Keratinocyte (primary cell): ENCODE measurements around the gene RNF13.

Experiments used
- EZH2 ChIP-seq: IDR thresholded peaks from one replicate; pipeline ENCODE4 v1.6.1; 2012; ENCODE audit warnings: inconsistent platforms, mild to moderate bottlenecking, low read length, moderate library complexity
- TF ChIP-seq, protein P1 (sequence below), 3 experiments: IDR thresholded peaks in 1 of 3; conservative IDR thresholded peaks in 1 of 3; optimal IDR thresholded peaks in 1 of 3; 2 replicates in 2 of 3; 3 replicates in 1 of 3; pipeline versions ENCODE3 to v1.5.1; 2011; ENCODE audit warnings: low read length in 3 of 3, mild to moderate bottlenecking in 3 of 3, moderate library complexity in 2 of 3, control low read depth in 1 of 3, inconsistent platforms in 1 of 3; ENCODE audit not compliant: insufficient read depth in 2 of 3; ENCODE audit errors: extremely low read depth in 1 of 3

DNA sequence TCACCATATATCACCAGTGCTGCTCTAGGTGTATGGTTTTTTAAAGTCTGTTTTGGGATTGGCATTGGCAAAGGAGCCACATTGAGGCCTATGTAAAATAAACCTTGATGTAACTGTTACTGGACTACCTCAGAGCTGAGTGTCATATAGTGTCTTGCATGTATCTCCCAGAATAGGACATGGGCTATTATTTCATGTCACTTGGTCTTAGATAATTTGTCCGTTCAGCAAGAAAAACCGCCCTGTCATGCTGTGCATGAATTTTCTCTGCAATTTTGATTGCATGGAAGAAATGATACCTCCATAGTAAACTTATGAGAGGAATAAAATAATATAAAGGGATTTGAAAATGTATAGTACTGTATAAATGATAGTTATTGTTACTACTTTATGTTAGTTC is 59.6 kb downstream of the RNF13 start:
- TF ChIP-seq, protein P1, sequence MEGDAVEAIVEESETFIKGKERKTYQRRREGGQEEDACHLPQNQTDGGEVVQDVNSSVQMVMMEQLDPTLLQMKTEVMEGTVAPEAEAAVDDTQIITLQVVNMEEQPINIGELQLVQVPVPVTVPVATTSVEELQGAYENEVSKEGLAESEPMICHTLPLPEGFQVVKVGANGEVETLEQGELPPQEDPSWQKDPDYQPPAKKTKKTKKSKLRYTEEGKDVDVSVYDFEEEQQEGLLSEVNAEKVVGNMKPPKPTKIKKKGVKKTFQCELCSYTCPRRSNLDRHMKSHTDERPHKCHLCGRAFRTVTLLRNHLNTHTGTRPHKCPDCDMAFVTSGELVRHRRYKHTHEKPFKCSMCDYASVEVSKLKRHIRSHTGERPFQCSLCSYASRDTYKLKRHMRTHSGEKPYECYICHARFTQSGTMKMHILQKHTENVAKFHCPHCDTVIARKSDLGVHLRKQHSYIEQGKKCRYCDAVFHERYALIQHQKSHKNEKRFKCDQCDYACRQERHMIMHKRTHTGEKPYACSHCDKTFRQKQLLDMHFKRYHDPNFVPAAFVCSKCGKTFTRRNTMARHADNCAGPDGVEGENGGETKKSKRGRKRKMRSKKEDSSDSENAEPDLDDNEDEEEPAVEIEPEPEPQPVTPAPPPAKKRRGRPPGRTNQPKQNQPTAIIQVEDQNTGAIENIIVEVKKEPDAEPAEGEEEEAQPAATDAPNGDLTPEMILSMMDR (optimal IDR thresholded peaks at IDR 0.05 in 1 of 3, IDR thresholded peaks at IDR 0.05 in 1 of 3, conservative IDR thresholded peaks at IDR 0.05 in 1 of 3; ENCODE audit: extremely low read depth in 1 of 3, insufficient read depth in 2 of 3, low read length in 3 of 3), result no peak
- TF ChIP-seq EZH2, result no peak
